ENCODE results near the gene PRRG4. TPM values are rescaled to one million over a fixed set of nuclear protein-coding genes. Genes with fewer than 3 reads are reported as not detected.
"Not testable (repeated sequence)": the region's sequence is repeated elsewhere in the genome, so short reads cannot be mapped to it uniquely, and the experiment has no call there.

The PRRG4 gene
- total RNA-seq, 1 donor from 2014 or later, result 0.07 TPM

- no peak for DNase-seq (ENCODE audit: low read depth, low spot score)
These were observed 55.1 kb downstream of the PRRG4 start for GRCh38 chr11:32884770-32885384.

DNA sequence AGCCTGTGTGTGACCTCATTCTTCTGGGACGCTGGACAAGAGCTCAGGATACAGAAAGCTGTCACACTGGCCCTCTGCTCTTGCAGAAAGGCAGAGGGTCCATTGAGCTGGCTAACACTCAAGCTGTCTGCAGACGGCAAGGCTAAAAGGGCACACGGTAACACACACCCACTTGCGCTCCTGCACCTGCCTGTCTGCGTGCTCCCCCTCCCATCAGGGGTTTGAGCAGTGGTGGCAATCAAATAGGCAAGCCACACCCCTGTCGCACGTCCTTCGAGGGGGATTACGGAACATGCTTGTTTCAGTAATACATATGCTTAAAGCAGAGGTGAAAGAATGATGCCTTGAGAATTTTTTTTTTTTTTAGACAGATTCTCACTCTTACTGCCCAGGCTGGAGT, 55.8 kb downstream of the PRRG4 start:
- DNase-seq (ENCODE audit: low read depth, low spot score), result no peak

- DNase-seq (ENCODE audit: low read depth, low spot score), result no peak
These were observed 56.5 kb downstream of the PRRG4 start for GRCh38 chr11:32886180-32886579.

DNA sequence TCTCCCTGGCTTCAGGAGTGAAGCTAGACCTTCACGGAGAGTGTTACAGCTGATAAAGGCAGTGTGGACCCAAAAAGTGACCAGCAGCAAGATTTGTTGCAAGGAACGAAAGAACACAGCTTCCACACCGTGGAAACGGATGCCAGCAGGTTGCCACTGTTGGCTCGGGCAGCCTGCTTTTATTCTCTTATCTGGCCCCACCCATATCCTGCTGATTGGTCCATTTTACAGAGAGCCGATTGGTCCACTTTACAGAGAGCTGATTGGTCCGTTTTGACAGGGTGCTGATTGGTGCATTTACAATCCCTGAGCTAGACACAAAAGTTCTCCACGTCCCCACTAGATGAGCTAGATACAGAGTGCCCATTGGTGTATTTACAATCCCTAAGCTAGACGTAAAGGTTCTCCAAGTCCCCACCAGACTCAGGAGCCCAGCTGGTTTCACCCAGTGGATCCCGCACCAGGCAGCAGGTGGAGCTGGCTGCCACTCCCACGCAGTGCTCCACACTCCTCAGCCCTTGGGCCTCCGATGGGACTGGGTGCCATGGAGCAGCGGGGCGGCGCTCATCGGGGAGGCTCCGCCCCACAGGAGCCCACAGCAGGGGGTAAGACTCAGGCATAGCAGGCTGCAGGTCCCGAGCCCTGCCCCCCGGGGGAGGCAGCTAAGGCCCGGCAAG, 58.1 kb downstream of the PRRG4 start:
- not testable (repeated sequence) for DNase-seq (ENCODE audit: low read depth, low spot score)

- not testable (repeated sequence) for DNase-seq (ENCODE audit: low read depth, low spot score)
These were observed 58.6 kb downstream of the PRRG4 start for GRCh38 chr11:32888384-32888710.

DNA sequence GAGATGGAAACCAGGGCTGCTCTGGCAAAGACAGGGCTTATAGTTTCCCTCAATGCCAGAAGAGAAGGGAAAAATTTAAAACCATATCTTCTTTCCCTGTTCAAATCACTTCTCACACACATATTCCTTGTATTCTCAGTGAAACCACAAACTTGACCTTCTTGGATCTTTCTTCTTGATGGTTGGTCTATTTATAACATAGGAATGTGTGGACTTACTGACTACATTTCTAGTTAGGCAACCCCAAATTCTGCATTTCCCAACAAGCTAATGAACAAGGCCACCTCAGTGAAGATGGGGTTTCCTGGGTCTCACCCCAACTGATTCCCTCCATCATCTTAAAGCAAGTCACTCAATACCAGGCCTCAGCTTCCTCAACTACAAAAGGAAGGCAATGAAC, 59.1 kb downstream of the PRRG4 start:
- no peak for DNase-seq (ENCODE audit: low read depth, low spot score)

GRCh38 chr11:32890843-32891656, 61.3 kb downstream of the PRRG4 start:
- DNase-seq (ENCODE audit: low read depth, low spot score), result no peak

DNA sequence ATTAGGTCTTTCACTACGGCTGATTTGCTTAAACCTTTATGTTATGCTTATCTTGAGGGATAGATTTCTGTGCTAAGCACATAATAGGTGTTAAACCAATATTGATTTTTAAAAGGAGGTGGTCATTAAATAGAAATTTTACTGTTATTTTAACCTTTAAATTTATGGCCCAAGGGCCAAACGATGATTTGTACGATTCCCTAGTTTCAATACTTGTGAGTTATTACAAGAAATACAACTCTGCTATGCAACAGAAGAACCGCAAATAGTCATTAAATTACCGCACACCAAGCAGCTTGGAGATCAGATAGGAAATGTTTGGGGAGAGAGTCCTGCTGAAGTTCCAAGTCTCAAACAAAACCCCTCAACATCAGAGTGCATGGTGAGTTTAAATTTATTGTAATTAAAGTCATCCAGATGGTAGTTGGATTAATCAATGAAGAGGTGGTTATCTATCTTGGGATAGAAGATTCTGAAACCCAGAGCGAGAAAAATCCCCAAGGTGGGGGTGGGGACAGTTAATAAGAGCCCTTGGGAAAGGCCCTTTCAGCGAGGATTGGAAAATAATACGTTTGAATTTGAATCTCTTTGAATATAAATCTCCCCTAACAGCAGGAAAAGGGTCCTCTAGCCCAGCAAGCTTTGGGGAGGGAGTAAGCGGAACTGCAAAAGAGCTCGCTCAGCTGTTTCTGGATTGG, 62.1 kb downstream of the PRRG4 start:
- no peak for DNase-seq (ENCODE audit: low read depth, low spot score)

- DNase-seq (ENCODE audit: low read depth, low spot score), result no peak
These were observed 62.8 kb downstream of the PRRG4 start, which contains the start of gene QSER1 for GRCh38 chr11:32892355-32893092. TSS of gene QSER1 (plus strand) at chr11:32892811. CDS start at chr11:32893126, 315 bp downstream.

DNA sequence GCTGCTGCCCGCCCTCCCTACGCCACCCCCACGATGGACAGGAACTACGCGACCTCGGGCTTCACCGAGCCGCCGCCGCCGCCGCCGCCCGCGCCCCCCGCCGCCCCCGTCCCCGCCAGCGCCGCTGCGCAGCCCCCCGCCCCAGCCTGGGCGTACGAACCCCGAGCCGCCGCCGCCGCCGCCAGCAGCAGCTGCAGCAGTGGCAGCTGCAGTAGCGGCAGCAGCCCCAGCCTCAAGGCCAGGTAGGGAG, 63.3 kb downstream of the PRRG4 start:
- no peak for DNase-seq (ENCODE audit: low read depth, low spot score)

- DNase-seq (ENCODE audit: low read depth, low spot score), result no peak
These were observed 63.8 kb downstream of the PRRG4 start for GRCh38 chr11:32893343-32894148.

DNA sequence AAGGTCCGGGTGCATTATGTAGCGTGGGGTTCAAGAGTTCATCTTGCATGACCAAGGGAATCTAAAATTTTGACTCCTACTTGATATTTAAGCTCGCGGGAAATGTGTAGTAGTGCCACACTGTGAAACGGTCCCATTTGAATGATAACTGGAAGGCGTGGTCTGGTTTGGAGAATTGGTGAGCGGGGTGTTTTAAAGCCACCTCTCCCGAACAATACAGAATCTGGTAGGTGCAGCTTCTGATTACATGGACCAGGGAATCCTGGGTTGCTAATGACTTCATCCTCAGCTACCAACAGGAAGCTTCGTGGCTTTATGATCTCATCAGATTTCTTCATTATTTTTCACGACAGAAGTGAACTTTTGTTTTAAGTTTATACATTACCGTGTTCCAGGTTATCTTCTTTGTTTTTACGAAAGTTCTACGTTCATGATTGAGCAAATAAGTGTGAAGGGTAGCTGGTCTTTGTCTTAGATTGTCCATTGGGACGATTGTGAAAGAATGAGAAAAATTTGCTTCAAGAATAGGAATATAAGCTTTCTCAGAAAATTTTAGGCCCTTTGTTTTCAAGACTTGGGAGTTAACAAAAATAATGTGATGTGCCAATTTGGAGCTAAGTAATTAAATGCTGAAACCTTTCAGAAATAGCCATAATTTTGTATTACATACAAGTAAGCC, 64.6 kb downstream of the PRRG4 start:
- peak; percentile 37 for DNase-seq (ENCODE audit: low read depth, low spot score)

DNA sequence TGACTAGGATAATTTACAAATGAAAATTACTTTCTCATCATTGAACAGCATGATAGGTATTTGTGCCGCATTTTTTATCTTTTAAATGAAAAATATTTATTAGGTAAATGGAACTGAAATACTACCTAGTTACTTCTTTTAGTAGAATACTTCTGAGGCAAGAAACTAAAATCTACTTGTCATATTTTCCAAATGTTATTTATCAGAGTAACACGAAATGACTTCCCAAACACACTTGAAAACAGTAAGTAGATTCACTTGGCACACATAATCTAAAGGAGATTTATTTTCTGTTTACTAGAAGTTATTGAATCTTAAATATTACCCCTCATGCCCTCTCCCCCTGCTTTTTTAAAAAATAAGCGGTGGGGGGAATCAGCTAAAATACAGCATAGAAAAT, 65.2 kb downstream of the PRRG4 start:
- no peak for DNase-seq (ENCODE audit: low read depth, low spot score)

GRCh38 chr11:32895471-32895870, 65.7 kb downstream of the PRRG4 start:
- DNase-seq (ENCODE audit: low read depth, low spot score), result no peak

DNA sequence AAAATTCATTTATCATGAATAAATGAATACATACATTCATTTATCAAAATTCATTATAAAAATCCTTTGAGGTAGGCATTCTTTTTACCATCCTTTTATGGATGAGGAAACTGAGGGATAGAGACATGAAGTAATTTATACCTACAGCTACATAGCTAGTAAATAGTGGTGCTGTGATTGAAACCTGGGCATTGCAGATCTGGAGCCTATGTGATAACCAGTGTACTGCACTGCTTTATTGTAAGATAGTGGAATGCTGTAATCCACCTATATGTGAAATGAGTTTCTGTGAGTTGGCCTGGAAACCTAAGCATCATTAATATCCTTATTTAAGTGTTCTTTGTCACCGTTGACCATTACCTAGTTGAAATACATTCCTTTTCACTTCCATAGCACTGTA, 67.4 kb downstream of the PRRG4 start:
- no peak for DNase-seq (ENCODE audit: low read depth, low spot score)

GRCh38 chr11:32899438-32899837, 69.7 kb downstream of the PRRG4 start:
- DNase-seq (ENCODE audit: low read depth, low spot score), result no peak

DNA sequence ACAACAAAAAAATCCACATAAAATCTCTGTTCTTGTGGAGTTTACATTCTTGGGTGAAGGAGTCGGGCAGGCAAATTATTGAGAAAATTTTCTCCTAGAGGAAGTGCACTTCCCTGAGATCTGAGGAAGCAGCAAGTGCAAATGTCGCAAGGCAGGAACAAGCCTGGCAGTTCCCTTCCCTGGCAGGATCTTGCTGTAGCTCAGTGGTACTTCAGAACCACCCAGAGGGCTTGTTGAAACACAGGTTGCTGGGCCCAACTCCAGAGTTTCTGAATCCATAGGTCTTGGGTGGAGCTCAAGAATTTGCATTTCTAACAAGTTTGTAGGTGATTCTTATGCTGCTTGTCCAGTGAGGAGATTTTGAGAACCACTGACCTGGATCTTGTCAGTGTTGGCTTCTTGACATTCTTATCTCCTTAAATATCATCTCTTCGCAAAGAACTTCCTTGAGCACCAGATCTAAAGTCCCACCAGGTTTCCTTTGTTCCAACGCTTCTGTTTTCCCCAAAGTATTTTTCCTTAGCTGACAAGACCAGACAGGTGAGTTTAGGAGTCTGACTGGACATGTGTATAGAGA, 72.5 kb downstream of the PRRG4 start:
- no peak for DNase-seq (ENCODE audit: low read depth, low spot score)

- no peak for DNase-seq (ENCODE audit: low read depth, low spot score)
These were observed 75.4 kb downstream of the PRRG4 start for GRCh38 chr11:32905028-32905667.
